HCT116 (cell line): ENCODE data around the gene OFD1. TPM values are rescaled to one million over a fixed set of nuclear protein-coding genes. Genes with fewer than 3 reads are reported as not detected.

ENCODE experiments used
- ATAC-seq: fragments of 200-7000 bp; cut with Tn5 transposase; 2 replicates; pipeline ENCODE4 v1.9.1; 2020; ENCODE audit warnings: mild to moderate bottlenecking, moderate library complexity
- BruUV-seq: library from RNA; stranded (reverse); fragments of 400-500 nt; replicated peaks from 2 replicates; lab custom pipeline; 2021; lab: Mats Ljungman, UMichigan
- CTCF ChIA-PET: fragments of 300-600 bp; sonication (Branson Sonifier 250); formaldehyde crosslinking; loops from one replicate; lab custom pipeline; 2021; ENCODE audit warnings: antibody characterized with exemption; lab: Charles Lee
- POLR2A ChIA-PET: fragments of 300-600, 350-600 bp; sonication (Branson Sonifier 250); formaldehyde crosslinking; loops from one replicate; lab custom pipeline; 2021; ENCODE audit warnings: antibody characterized with exemption; lab: Charles Lee
- RAD21 ChIA-PET, 2 experiments: fragments of 300-600 bp; sonication (Branson Sonifier 250); formaldehyde crosslinking; loops; one replicate each; lab custom pipeline; 2023; ENCODE audit warnings: low total read pairs in 2 of 2; ENCODE audit not compliant: uncharacterized antibody in 2 of 2, unreplicated experiment in 2 of 2, low non-redundant PET in 1 of 2; lab: Charles Lee
- DNase-seq: peaks from one replicate; pipeline ENCODE4 v3.0.0-alpha.2; 2010; ENCODE audit warnings: low read depth, low spot score
- H2AFZ ChIP-seq: fragments of 200-600 bp; shearing (Covaris generic), sonication (generic); 2 replicates; pipeline ENCODE4 v1.6.1; 2017; ENCODE audit warnings: low read depth, mixed run types, mixed read lengths, antibody characterized with exemption, low read length; ENCODE audit not compliant: poor library complexity, severe bottlenecking
- H3K27ac ChIP-seq: 2 replicates; pipeline ENCODE4 v1.5.1; 2012; ENCODE audit warnings: low read depth, low read length
- H3K27me3 ChIP-seq: fragments of 200-600 bp; sonication (generic); 2 replicates; pipeline ENCODE4 v1.6.1; 2016; ENCODE audit warnings: mixed run types, low read length, mixed read lengths; ENCODE audit not compliant: insufficient read depth
- H3K36me3 ChIP-seq, 2 experiments: fragments of 200-500 bp in 1 of 2; fragments of 200-600 bp in 1 of 2; sonication (Bioruptor generic) in 1 of 2; sonication (generic) in 1 of 2; 2 replicates each; pipeline versions ENCODE4 v1.5.1 to v1.6.1; 2014 to 2016; ENCODE audit warnings: low read length in 2 of 2, inconsistent platforms in 1 of 2, mixed read lengths in 1 of 2, mixed run types in 1 of 2; ENCODE audit not compliant: insufficient read depth in 2 of 2, control insufficient read depth in 1 of 2
- H3K4me1 ChIP-seq, 2 experiments: fragments of 200-600 bp in 1 of 2; sonication (generic) in 1 of 2; 2 replicates each; pipeline versions ENCODE4 v1.5.1 to v1.6.1; 2012 to 2017; ENCODE audit warnings: low read length in 2 of 2, inconsistent platforms in 1 of 2, mild to moderate bottlenecking in 1 of 2, mixed read lengths in 1 of 2, mixed run types in 1 of 2, moderate library complexity in 1 of 2; ENCODE audit not compliant: insufficient read depth in 2 of 2, control insufficient read depth in 1 of 2
- H3K4me2 ChIP-seq: fragments of 200-600 bp; sonication (generic); 2 replicates; pipeline ENCODE4 v1.6.1; 2017; ENCODE audit warnings: mixed run types, low read length, mixed read lengths
- H3K4me3 ChIP-seq, 2 experiments: fragments of 200-600 bp in 1 of 2; sonication (generic) in 1 of 2; replicated peaks in 1 of 2; 2 replicates each; pipeline ENCODE4 v1.5.1; 2011 to 2016; ENCODE audit warnings: low read length in 2 of 2, control low read depth in 1 of 2, low read depth in 1 of 2, mild to moderate bottlenecking in 1 of 2, mixed read lengths in 1 of 2, mixed run types in 1 of 2
- H3K79me2 ChIP-seq: fragments of 200-600 bp; sonication (generic); 2 replicates; pipeline ENCODE4 v1.6.1; 2017; ENCODE audit warnings: mild to moderate bottlenecking, mixed run types, low read length, moderate library complexity, mixed read lengths; ENCODE audit not compliant: insufficient read depth
- H3K9ac ChIP-seq: fragments of 200-600 bp; sonication (generic); 2 replicates; pipeline ENCODE4 v1.6.1; 2016; ENCODE audit warnings: low read length, mixed read lengths
- H3K9me2 ChIP-seq: fragments of 200-600 bp; sonication (generic), shearing (Covaris generic); 2 replicates; pipeline ENCODE4 v1.6.1; 2017; ENCODE audit warnings: mixed run types, mild to moderate bottlenecking, moderate library complexity; ENCODE audit not compliant: insufficient read depth
- H3K9me3 ChIP-seq, 2 experiments: fragments of 200-500 bp in 1 of 2; fragments of 200-600 bp in 1 of 2; sonication (Bioruptor generic) in 1 of 2; sonication (generic) in 1 of 2; 2 replicates each; pipeline ENCODE4 v1.6.1; 2014 to 2017; ENCODE audit warnings: low read length in 2 of 2, mixed read lengths in 2 of 2, inconsistent platforms in 1 of 2, low read depth in 1 of 2, mild to moderate bottlenecking in 1 of 2, mixed run types in 1 of 2, moderate library complexity in 1 of 2; ENCODE audit not compliant: control insufficient read depth in 1 of 2, insufficient read depth in 1 of 2
- H4K20me1 ChIP-seq: fragments of 200-600 bp; sonication (generic), shearing (Covaris generic); 2 replicates; pipeline ENCODE4 v1.6.1; 2017; ENCODE audit warnings: mixed run types, mild to moderate bottlenecking, moderate library complexity; ENCODE audit not compliant: insufficient read depth
- ATF3 ChIP-seq: IDR thresholded peaks from 2 replicates; pipeline ENCODE4 v1.6.1; 2012
- CBX3 ChIP-seq: IDR thresholded peaks from 2 replicates; pipeline ENCODE4 v1.6.1; 2012; ENCODE audit warnings: low read depth
- CEBPB ChIP-seq: IDR thresholded peaks from 2 replicates; pipeline ENCODE4 v1.6.1; 2012; ENCODE audit warnings: low read depth
- CTCF ChIP-seq, 3 experiments: fragments of 200-600 bp in 1 of 3; sonication (generic) in 1 of 3; IDR thresholded peaks in 2 of 3; conservative IDR thresholded peaks in 1 of 3; 2 replicates each; pipeline ENCODE4 v1.5.1; 2012 to 2017; ENCODE audit warnings: low read depth in 2 of 3, low read length in 2 of 3, antibody characterized with exemption in 1 of 3, borderline replicate concordance in 1 of 3, control low read depth in 1 of 3, mild to moderate bottlenecking in 1 of 3, mixed read lengths in 1 of 3, mixed run types in 1 of 3, moderate library complexity in 1 of 3; ENCODE audit not compliant: insufficient read depth in 1 of 3
- EGR1 ChIP-seq: IDR thresholded peaks from 2 replicates; pipeline ENCODE4 v1.6.1; 2012; ENCODE audit warnings: low read depth
- EZH2phosphoT487 ChIP-seq: fragments of 200-600 bp; IDR thresholded peaks from 2 replicates; pipeline ENCODE4 v1.6.1; 2018; ENCODE audit warnings: antibody characterized with exemption, borderline replicate concordance
- FOSL1 ChIP-seq: IDR thresholded peaks from 2 replicates; pipeline ENCODE4 v1.6.1; 2012; ENCODE audit warnings: low read depth
- JUND ChIP-seq: IDR thresholded peaks from 2 replicates; pipeline ENCODE4 v1.6.1; 2012
- MAX ChIP-seq: IDR thresholded peaks from 2 replicates; pipeline ENCODE4 v1.6.1; 2012
- RAD21 ChIP-seq: IDR thresholded peaks from 2 replicates; pipeline ENCODE4 v1.6.1; 2012; ENCODE audit warnings: low read depth, mild to moderate bottlenecking
- SIN3A ChIP-seq: IDR thresholded peaks from 2 replicates; pipeline ENCODE4 v1.6.1; 2012; ENCODE audit warnings: low read depth
- SP1 ChIP-seq: IDR thresholded peaks from 2 replicates; pipeline ENCODE4 v1.6.1; 2012; ENCODE audit warnings: low read depth
- SRF ChIP-seq: IDR thresholded peaks from 2 replicates; pipeline ENCODE4 v1.6.1; 2012; ENCODE audit warnings: low read depth
- YY1 ChIP-seq: IDR thresholded peaks from 2 replicates; pipeline ENCODE4 v1.6.1; 2011; ENCODE audit warnings: low read length, low read depth, moderate library complexity, mild to moderate bottlenecking; ENCODE audit not compliant: insufficient replicate concordance; ENCODE audit errors: extremely low read depth
- ZFX ChIP-seq: fragments of 450-650 bp; IDR thresholded peaks from 2 replicates; pipeline ENCODE4 v1.6.1; 2017
- ZNF274 ChIP-seq: fragments of 200-500 bp; sonication (Bioruptor generic); IDR thresholded peaks from 2 replicates; pipeline ENCODE4 v1.6.1; 2014; ENCODE audit warnings: mild to moderate bottlenecking, low read depth, low read length, inconsistent platforms
- intact Hi-C: fragments of 100-400 bp; cut with micrococcal nuclease; formaldehyde crosslinking; loops from 2 replicates; pipeline ENCODE4 v1.10.0; 2022
- total RNA-seq: library from RNA; stranded (reverse); gene quantifications from one replicate; pipeline ENCODE4 v1.2.1, GENCODE V29; 2021; ENCODE audit not compliant: unreplicated experiment

The OFD1 gene
- total RNA-seq, 1 experiment from 2014 or later, result 18.0 TPM

- intact Hi-C loops, result no loop called here
- no peak for TF ChIP-seq RAD21
- TF ChIP-seq CEBPB, result no peak
- Histone ChIP-seq H3K27ac (no peak overlapping the region), H4K20me1 (no peaks in the 10 kb centered on the region), H3K4me1 (peaks cover 3 to 12% of the 10 kb centered on the region in 2 experiments), H3K9me3 (no peaks in the 10 kb centered on the region), H3K9me2 (no peaks in the 10 kb centered on the region), H3K27me3 (no peaks in the 10 kb centered on the region), H3K4me3 (no peak overlapping the region), H3K9ac (no peak overlapping the region), H2AFZ (no peak overlapping the region), H3K36me3 (no peaks in the 10 kb centered on the region), H3K79me2 (peaks cover 99% of the 10 kb centered on the region), H3K4me2 (no peak overlapping the region)
- no TSS peak for BruUV-seq
- ChIA-PET CTCF (no interaction called here), RAD21 (no interaction called here), POLR2A (no interaction called here)
- DNase-seq, result no peak
- ATAC-seq, result no peak
These were observed 35.2 kb upstream of the OFD1 start for GRCh38 chrX:13699183-13699826.

- ChIA-PET RAD21 (no interaction called here), CTCF (no interaction called here), POLR2A (no interaction called here)
- Histone ChIP-seq H3K4me1 (peaks cover 0 to 9% of the 10 kb centered on the region in 2 experiments; a peak in 2 of 4 replicates), H3K27ac (no peak overlapping the region), H3K4me3 (no peak overlapping the region), H3K27me3 (no peaks in the 10 kb centered on the region), H3K36me3 (no peaks in the 10 kb centered on the region), H3K4me2 (no peak overlapping the region), H3K9me2 (no peaks in the 10 kb centered on the region), H3K9ac (no peak overlapping the region), H3K79me2 (peaks cover 99% of the 10 kb centered on the region), H4K20me1 (no peaks in the 10 kb centered on the region), H3K9me3 (no peaks in the 10 kb centered on the region), H2AFZ (no peak overlapping the region)
- intact Hi-C loops, result no loop called here
- BruUV-seq, result no TSS peak
- no peak for TF ChIP-seq CTCF (IDR thresholded peaks at IDR 0.05 in 2 of 3, conservative IDR thresholded peaks at IDR 0.05 in 1 of 3; ENCODE audit: borderline replicate concordance in 1 of 3, insufficient read depth in 1 of 3, low read depth in 2 of 3, low read length in 2 of 3)
- no peak for TF ChIP-seq EGR1
- TF ChIP-seq ATF3, result no peak
- TF ChIP-seq EZH2phosphoT487, result no peak
- TF ChIP-seq ZFX, result no peak
- TF ChIP-seq JUND, result no peak
- TF ChIP-seq SRF, result no peak
- no peak for TF ChIP-seq SP1
- TF ChIP-seq FOSL1, result no peak
- no peak for TF ChIP-seq ZNF274
- TF ChIP-seq CBX3, result no peak
- TF ChIP-seq MAX, result no peak
- TF ChIP-seq RAD21, result no peak
- TF ChIP-seq YY1, result no peak
- no peak for TF ChIP-seq SIN3A
- no peak for ATAC-seq
- DNase-seq, result no peak
These were observed 34.2 kb upstream of the OFD1 start for GRCh38 chrX:13700380-13700779.
